ENCODE data around the gene PARVA. TPM values are rescaled to one million over a fixed set of nuclear protein-coding genes. Genes with fewer than 3 reads are reported as not detected.

Gene PARVA
- total and polyA plus RNA-seq, 2 of the 8 experiments (the other 6 are each of a cell fraction or from before 2014, with no cell fraction given) = 3.1 to 13.5 TPM

GRCh38 chr11:12461516-12461915, 84.1 kb downstream of the PARVA start (continued):
- TF ChIP-seq TAF1 (IDR thresholded peaks at IDR 0.05; ENCODE audit: low read depth, low read length) (no peak), KDM5A (IDR thresholded peaks at IDR 0.05; ENCODE audit: low read length) (no peak), GABPA (IDR thresholded peaks at IDR 0.05; ENCODE audit: borderline replicate concordance, insufficient read depth, low read length) (no peak), RXRA (IDR thresholded peaks at IDR 0.05; ENCODE audit: insufficient read depth, low read depth, low read length) (no peak)

Data from H1 (cell line).